ENCODE measurements around the gene RFK.

Gene RFK

GRCh38 chr9:76405868-76406267, 11.6 kb upstream of the RFK start:
- FAIRE-seq, result no peak

- FAIRE-seq, result no peak
Observed at GRCh38 chr9:76405340-76405739, 11.1 kb upstream of the RFK start.

- FAIRE-seq, result no peak
Observed at GRCh38 chr9:76404401-76404800, 10.2 kb upstream of the RFK start.

GRCh38 chr9:76403352-76403751, 9.1 kb upstream of the RFK start:
- FAIRE-seq, result peak; percentile 99

GRCh38 chr9:76401580-76402354, 7.5 kb upstream of the RFK start:
- FAIRE-seq, result no peak

GRCh38 chr9:76401176-76401575, 7.0 kb upstream of the RFK start:
- no peak for FAIRE-seq

- FAIRE-seq, result no peak
Observed at GRCh38 chr9:76400534-76401096, 6.4 kb upstream of the RFK start.

- no peak for FAIRE-seq
Observed at GRCh38 chr9:76399856-76400255, 5.6 kb upstream of the RFK start.

GRCh38 chr9:76396597-76396996, 2.4 kb upstream of the RFK start:
- no peak for FAIRE-seq

GRCh38 chr9:76396144-76396543, 1.9 kb upstream of the RFK start:
- no peak for FAIRE-seq

GRCh38 chr9:76395381-76395780, 1.2 kb upstream of the RFK start:
- FAIRE-seq, result no peak

- FAIRE-seq, result no peak
Observed at GRCh38 chr9:76394960-76395252, 680 bp upstream of the RFK start.

GRCh38 chr9:76390656-76391055, 3.6 kb downstream of the RFK start:
- FAIRE-seq, result no peak

GRCh38 chr9:76379494-76379893, 14.7 kb downstream of the RFK start:
- no peak for FAIRE-seq

GRCh38 chr9:76378367-76379073, 15.7 kb downstream of the RFK start:
- no peak for FAIRE-seq

GRCh38 chr9:76377791-76378190, 16.4 kb downstream of the RFK start:
- no peak for FAIRE-seq

GRCh38 chr9:76374783-76375559, 19.3 kb downstream of the RFK start:
- FAIRE-seq, result no peak

- FAIRE-seq, result no peak
Observed at GRCh38 chr9:76373784-76374474, 20.3 kb downstream of the RFK start.

- FAIRE-seq, result no peak
Observed at GRCh38 chr9:76373173-76373783, 20.9 kb downstream of the RFK start.

- no peak for FAIRE-seq
Observed at GRCh38 chr9:76372336-76372735, 21.9 kb downstream of the RFK start.

GRCh38 chr9:76371901-76372300, 22.3 kb downstream of the RFK start:
- no peak for FAIRE-seq

- no peak for FAIRE-seq
Observed at GRCh38 chr9:76370396-76371023, 23.7 kb downstream of the RFK start.
